HG03565 (cell line): Measurements from ENCODE around the gene AMT.
"Not testable (repeated sequence)": the region's sequence is repeated elsewhere in the genome, so short reads cannot be mapped to it uniquely, and the experiment has no call there.

Source experiments
- ATAC-seq: cut with Tn5 transposase; IDR thresholded peaks from one replicate; pipeline ENCODE4 v1.9.1; 2021; ENCODE audit warnings: mild to moderate bottlenecking, moderate library complexity; ENCODE audit not compliant: unreplicated experiment

AMT gene

DNA sequence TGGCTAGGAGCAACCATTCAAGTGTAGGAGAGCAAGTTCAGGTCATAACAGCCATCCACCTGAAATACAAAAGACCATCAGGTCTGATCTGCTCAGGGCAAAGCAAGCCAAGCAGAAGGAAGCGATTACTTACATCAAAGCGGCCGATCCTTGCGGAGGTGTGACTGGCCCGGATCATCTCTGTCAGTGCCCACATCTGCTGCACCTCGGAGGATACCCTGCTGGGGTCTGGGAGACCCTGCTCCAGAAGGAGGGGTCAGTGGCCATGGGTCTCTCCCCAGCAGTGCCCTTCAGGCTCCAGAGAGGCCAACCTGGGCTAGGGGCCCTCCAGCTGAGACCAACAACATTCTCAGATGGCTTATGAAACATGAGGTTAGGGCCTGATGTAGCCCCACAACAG, 2.5 kb upstream of the AMT start:
- ATAC-seq = no peak

DNA sequence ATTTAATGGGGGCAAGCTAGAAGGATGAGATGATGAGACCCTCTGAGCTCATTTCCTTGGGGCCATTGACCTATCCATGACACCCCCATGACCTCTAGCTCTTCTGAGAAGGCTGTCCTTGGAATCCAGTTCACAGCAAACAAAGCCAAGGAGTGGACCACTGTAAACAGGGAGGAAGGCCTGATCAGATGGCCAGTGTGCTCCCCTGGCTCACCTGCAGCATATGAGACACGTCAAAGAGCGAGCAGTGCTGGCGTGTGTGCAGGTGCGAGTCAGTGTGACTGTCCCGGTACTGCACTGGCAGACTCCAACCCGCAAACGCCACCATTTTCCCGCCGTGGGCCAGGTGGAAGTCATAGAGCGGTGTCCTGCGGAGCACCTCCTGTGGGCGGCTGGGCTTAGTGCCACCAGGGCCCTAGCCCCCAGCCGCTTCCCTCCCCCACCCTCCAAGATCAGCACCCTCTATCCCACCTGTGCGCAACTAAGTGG, 339 bp downstream of the AMT start:
- ATAC-seq = no peak

DNA sequence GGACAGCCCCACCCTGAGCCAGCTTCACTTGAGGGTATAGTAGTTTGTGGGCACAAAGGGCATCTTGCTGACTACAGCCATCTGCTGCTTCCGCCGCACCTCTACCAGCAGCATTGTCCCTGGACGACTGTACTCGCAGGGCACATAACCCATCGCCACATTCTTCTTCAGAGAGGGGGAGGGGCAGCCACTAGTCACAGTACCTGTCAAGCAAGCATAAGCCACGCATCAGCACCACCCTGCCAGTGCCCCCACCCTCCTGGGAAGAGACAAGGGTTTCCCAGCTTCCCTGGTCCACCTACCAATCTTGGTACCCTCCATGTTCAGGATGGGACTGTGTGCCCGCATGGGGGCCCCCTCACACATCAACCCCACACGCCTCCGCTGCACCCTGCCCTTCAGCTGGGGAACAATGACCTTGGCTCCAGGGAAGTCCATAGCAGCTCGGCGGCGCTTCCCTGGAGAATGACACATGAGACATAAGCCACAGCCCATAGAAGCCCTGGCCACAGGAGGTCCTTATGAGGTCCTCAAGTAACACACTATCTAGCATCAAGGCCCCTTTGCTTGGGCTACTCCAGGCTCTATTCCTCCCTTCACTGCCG, 4.7 kb downstream of the AMT start:
- ATAC-seq = no peak

DNA sequence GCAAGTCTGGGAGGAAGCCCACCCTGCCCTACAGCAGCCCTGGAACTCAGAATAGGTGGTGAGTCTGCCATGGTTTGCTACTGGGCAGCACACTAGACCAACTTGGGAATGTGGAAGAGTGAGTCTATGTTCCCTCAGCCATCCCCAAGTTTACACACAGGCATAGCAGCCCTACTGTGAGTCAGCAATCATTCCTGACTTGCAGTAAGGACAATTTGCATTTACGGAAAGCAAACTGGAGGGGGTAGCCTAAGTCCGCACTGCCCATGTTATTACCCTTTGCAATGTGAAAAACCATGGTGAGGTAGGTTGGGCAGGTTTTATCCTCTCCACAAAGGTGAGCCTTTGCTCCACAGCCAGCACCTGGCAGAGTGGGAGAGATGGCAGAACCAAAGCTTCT, 5.4 kb downstream of the AMT start:
- no peak for ATAC-seq

DNA sequence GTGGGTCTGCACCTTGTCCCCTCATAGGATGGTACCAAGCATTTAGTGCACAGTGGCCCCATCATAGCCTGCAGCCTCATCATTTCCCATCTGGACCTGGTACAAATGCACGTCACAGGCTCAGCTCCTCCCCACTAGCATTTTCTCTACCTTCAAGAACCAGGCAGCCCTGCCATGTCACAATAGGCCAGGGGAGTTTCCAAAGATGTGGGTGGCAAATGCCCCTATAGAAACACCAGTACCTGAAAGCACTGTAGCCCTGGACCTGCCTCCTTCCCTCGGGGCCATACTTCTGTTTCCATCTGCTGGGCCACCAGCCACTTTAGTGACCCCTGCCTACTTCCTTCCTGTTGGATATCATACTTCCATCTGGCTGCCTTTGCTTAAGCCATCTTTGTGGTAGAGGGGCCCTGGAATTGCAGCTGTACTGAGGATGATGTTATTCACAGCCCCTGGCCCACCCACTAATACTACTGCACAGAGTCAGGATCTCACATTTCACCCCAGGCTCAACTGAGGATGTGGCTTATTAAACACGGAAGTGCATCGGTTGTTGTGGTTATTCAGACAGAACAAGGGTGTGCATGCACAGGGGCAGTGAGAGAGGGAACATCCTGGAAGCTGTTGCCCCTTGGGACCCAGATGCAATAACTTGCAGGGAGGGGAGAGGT, 6.2 kb downstream of the AMT start:
- ATAC-seq = no peak

DNA sequence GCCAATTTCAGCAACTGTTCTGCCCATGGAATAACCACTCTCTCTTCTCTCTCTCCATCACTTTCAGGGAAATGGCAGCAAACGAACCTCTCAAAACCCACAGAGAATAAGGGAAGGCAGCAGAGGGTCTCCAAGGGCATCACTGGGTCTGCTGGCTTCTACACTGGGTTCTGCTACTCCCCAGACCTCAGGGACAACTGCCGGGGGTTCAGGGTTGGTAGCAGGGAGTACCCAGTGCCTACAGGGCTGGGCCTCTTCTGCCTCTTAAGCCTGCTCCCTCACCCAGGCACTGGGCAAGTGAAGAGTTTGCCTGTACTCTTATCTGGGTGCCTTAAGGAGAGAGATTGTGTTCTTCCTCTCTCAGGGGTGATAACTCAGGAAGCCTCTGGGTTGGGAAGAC, 7.5 kb downstream of the AMT start:
- no peak for ATAC-seq

DNA sequence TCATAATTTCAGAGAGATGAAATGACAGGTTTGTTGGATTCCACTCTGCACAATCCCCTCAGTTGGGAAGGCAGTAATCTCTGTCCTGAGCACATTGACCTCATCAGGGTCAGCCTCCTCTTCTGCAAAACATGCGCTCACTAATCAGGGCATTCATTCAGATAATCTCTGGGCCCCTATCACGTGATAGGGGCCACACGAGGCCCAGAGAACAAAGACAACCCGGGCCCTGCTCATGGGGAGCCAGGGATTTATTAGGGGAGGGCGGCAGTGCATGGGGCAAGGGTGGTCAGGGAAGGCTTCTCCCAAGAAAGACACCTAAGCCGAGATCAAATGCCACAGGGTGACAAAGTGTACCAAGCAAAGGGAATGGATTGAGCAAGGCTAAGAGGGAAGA, 8.9 kb downstream of the AMT start:
- no peak for ATAC-seq

DNA sequence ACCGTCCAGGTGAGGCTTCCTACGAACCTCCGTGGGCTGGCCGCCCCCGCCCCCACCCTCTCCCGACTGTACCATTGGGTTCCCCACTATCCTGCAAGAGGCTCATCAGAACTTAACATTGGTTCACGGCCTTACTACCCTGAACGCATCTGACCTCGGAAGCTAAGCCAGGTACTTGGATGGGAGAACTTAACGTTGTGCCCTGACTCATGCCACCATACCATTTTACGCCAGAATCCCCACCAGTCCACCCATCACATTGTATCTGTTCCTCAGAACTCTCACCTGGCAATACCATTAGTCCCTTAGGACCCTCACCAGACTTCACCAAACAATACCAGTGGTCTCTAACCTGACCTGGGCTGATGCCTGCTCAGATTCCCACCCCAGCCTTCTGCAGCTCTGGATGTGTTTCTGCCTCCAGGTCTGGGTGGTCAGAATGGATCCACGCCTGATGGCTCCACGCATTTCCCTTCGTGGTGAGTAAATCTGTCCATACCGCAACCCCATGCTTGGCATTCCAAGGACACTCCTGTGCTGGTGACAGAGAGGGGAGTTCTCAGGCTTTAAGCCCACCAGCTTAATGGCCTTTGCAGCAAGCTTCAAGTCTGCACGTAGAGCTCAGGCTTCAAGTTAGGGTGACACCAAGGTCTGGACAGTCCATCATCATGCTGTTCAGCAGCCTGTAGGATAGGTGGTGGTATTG, 9.5 kb downstream of the AMT start:
- no peak for ATAC-seq

DNA sequence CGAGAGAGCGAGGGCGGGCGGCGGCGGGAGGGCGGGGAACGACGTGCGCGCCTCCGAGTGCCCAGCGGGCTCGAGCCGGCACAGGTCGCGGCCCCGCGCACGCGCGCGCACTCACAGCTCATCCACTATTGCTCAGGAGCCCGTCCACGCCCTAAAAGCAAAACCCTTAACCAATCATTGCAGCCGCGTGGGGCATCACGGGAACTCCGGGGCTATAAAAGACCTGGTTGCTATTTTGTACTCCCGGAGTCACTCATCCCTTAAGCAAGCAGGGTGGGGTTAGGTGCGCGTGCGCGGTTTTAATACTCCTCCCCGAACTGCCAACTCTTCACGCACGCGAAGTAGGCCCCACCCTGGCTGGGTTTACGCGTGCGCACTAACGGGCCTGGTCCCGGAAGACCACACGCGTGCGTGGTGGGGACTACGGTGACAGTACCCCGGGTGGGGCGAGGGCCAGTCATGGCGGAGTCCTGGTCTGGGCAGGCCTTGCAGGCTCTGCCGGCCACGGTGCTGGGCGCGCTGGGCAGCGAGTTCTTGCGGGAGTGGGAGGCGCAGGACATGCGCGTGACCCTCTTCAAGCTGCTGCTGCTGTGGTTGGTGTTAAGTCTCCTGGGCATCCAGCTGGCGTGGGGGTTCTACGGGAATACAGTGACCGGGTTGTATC, 10.2 kb downstream of the AMT start, which contains the start of the genes RHOA and TCTA:
TSS of gene RHOA (minus strand) at position 9 of the 664 bp plus-strand sequence. CDS start 36,387 bp downstream, outside the sequence.
TSS of gene TCTA (plus strand) at position 456 of the 664 bp plus-strand sequence. CDS start at position 460, 4 bp downstream.
- peak; percentile 73 for ATAC-seq

DNA sequence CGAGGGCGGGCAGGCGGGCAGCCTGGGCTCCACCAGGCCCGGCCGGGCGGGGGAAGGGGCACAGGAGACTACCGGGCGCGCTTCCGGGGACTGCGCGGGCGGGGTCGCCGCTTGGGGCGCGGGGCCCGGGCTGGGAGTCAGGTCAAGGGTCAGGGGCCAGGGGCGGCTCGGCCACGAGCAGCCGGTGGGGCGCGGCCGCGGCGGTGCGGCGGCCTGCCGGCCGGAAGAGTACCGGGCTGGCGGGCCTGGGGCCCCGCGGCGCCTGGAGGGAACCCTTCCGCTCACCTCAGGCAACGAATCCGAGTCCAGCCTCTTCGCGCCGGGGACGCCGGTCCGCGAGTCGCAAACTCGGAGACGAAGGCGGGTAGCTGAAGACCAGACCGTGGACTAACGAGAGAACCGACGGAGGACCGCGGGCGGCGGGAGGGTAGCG, 10.7 kb downstream of the AMT start:
- peak; percentile 16 for ATAC-seq

DNA sequence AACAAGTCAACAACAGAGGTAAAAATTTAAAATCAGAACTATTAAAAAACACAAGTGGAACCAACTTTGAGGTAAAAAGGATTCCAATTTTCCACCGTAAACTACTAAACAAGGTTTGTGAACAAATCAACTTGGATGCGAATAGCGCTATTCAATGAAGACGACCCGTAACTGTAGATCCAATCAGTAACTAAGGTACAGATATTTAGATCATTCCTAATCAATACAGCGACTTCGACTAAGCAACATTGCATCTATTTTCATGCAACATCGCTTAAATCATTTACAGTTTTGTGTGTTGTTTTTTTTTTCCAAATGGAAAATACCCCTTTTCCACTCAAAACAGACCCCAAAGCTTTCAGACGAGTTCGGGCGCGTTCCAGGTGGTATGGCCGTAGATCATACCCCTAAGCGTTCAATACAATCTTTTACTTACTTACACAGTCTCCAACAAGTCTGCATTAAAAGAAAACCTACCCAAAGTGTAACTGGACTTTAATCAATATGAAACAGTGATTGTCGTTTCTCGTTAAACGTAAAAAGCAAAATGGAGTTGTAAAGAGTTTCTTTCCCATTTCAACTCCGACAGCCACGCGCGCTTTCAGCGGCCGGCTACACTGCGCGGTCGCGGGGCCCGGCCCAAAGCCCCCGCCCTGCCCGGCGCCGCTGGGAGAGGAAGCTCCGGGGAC, 11.3 kb downstream of the AMT start:
- ATAC-seq = no peak

DNA sequence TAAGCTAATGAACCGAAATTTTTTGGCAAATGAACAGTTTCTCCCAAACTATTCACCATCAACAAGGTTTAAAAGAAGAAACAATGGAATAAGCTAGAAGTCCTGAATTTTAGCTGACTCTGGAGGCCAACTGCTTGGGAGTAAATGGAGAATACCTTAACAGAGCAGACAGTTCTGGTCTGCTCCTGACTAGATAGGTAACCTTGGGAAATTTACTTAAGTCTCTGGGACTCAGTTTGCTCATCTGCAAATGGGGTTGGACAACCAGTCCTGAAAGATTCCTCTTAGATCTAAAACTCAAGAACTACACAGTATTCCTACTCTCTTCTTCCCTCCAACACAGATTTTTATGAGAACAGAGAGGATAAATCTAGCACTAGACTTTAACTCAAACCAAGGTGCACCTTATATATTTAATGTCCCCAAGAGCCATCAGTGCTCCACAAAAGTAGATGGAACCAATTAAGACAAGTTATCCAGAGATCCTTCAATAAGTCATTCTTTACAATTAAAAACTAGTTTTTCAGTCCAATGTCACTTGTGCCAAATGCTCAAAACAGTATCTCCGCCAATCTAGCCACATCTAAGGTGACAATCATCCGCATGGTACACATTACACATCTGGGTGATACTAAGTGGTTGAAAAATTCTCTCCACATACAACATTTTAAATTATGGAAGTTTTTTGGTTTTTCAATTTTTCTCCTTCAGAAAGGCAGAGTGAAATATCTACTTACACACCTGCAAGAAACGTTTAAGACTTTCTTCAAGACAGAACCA, 12.0 kb downstream of the AMT start:
- no peak for ATAC-seq

DNA sequence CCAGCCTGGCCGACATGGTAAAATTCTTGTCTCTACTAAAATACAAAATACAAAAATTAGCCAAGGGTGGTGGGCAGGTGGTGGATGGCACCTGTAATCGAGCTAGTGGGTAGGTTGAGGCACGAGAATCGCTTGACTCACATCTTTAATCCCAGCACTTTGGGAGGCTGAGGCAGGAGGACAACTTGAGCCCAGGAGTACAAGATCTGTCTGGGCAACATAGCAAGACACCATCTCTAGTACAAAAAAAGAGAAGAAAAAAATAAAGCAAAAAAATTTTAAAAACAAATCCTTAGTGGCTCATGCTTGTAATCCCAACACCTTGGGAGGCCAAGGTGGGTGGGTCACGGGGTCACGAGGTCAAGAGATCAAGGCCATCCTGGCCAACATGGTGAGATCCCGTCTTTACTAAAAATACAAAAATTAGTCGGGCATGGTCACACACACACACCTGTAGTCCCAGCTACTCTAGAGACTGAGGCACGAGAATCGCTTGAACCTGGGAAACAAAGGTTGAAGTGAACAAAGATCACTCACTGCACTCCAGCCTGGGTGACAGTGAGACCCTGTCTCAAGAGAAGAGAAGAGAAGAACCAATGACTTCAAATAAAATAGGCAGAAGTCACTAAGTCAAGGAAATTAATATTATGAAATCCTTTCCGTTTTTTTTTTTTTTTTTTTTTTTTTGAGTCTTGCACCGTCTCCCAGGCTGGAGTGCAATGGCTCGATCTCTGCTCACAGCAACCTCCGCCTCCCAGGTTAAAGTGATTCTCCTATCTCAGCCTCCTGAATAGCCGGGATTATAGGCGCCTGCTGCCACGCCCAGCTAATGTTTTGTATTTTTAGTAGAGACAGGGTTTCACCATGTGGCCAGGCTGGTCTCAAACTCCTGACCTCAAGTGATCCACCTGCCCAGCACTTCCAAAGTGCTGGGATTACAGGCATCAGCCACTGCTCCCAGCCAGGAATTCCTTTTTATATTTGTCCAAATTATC, 15.4 kb downstream of the AMT start:
- no peak for ATAC-seq

DNA sequence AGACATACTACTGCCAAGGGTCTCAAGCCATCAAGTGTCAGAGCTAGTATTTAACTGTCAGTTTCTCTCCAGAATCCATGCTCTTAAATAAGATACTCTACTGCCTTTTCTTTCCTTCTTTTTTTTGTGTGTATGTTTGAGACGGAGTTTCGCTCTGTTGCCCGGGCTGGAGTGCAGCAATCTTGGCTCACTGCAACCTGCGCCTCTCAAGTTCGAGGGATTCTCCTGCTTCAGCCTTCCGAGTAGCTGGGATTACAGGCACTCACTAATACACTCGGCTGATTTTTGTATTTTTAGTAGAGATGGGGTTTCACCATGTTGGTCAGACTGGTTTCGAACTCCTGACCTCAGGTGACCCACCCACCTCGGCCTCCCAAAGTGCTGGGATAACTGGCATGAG, 16.7 kb downstream of the AMT start:
- ATAC-seq = not testable (repeated sequence)

DNA sequence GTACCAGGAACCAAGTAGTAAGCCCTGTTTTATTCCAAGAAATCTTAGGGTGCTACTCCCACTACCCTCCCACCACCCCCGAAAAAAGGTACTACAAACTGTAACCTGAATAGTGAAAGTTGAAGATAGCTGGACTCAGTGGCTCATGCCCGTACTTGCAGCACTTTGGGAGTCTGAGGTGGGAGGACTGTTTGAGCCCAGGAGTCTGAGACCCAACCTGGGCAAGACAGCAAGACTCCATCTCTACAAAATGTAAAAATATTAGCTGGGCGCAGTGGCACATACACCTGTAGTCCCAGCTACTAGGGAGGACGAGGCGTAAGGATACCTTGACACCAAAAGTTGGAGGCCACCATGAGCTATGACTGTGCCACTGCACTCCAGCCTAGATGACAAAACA, 18.4 kb downstream of the AMT start:
- no peak for ATAC-seq

DNA sequence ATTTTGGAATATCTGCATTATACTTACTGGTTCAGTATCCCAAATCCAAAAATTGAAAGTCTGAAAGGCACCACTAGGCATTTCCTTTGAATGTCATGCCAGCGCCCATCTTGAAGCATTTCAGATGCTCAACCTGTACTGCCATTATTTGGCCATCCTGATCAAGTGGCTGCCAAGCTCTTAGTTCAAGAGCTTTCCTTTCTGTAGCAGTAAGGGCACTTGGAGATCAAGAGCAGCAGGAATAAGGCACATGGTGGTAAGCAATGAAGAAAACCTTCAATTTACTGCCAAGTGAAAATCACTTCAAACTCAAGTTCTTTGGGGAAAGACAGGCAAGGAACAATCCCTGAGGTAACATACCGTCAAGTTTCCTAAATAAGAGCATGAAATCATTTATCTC, 20.5 kb downstream of the AMT start:
- no peak for ATAC-seq

DNA sequence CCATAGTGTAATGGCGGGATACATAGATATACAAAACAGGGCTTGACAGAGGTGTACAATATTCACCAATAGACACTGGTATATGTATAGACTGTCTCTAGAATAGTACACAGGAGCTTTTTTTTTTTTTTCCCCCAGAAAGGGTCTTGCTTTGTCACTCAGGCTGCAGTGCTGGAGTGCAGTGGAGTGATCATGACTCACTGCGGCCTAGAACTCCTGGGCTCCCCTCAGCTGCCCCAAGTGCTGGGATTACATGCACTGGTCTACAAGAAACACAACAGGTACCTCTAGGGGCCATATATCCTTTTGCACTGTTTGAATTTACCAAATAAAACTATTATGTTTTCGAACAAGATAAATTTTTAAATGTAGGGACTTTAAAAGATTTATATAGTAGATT, 22.8 kb downstream of the AMT start:
- ATAC-seq = no peak

DNA sequence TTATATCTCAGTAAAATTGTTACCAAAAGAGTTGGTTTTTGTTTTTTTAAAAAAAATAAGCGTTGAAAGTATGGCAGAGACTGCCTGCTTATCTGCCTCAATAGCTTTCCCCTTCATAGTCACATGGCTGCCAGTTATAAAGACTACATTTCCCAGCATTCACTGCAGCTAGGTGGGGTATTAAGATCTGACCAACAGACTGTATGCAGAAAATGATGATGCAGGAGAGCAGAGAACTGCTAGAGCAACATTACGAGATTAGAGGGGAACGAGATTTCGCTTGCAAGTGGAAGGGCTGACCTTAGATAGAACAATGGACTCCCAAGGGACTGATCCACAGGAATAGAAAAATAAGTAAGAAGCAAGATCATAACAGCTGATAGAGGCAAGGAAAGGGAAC, 24.8 kb downstream of the AMT start:
- ATAC-seq = no peak

DNA sequence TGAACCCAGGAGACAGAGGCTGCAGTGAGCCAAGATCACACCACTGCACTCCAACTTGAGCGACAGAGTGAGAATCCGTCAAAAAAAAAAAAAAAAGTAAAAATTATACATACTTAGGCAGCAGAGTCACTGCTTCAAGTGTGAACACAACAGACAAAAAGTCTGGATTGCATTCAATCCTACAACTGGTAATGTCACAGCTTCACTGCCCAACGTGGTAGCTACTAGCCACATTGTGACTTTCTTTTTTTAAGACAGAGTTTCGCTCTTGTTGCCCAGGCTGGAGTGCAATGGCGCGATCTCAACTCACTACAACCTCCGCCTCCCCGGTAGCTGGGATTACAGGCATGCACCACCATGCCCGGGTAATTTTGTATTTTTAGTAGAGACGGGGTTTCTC, 31.0 kb downstream of the AMT start:
- not testable (repeated sequence) for ATAC-seq
